Measurements from ENCODE around the gene GALR1.
"Not testable (repeated sequence)": the region's sequence is repeated elsewhere in the genome, so short reads cannot be mapped to it uniquely, and the experiment has no call there.

The GALR1 gene

DNA sequence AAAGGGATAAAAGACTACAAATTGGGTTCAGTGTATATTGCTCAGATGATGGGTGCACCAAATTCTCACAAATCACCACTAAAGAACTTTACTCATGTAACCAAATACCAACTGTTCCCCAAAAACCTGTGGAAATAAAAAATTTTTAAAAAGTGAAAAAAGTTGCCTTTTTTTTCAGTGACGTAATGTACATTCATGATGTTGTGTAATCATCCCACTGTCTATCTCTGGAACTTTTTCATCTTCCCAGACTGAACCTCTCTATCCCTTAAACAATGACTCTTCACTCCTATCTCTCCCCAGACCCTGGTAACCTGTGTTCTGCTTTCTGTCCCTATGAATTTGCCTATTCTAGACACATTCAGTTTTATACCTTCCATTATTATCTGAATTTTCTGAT, 19.0 kb upstream of the GALR1 start:
- Histone ChIP-seq H3K27ac (no peak overlapping the region), H3K36me3 (replicated peaks) (no peaks in the 10 kb centered on the region), H3K4me3 (ENCODE audit: low read depth, low read length) (no peak overlapping the region), H3K27me3 (replicated peaks) (peaks cover 2% of the 10 kb centered on the region)
- TF ChIP-seq, protein P1, sequence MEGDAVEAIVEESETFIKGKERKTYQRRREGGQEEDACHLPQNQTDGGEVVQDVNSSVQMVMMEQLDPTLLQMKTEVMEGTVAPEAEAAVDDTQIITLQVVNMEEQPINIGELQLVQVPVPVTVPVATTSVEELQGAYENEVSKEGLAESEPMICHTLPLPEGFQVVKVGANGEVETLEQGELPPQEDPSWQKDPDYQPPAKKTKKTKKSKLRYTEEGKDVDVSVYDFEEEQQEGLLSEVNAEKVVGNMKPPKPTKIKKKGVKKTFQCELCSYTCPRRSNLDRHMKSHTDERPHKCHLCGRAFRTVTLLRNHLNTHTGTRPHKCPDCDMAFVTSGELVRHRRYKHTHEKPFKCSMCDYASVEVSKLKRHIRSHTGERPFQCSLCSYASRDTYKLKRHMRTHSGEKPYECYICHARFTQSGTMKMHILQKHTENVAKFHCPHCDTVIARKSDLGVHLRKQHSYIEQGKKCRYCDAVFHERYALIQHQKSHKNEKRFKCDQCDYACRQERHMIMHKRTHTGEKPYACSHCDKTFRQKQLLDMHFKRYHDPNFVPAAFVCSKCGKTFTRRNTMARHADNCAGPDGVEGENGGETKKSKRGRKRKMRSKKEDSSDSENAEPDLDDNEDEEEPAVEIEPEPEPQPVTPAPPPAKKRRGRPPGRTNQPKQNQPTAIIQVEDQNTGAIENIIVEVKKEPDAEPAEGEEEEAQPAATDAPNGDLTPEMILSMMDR (IDR thresholded peaks at IDR 0.05; ENCODE audit: low read depth, low read length, missing control alignments), result no peak
- in situ Hi-C loops (cut with HindIII; ENCODE audit: low pct_ligation_motif_present, low sequenced_read_pairs), result no loop called here
- no peak for DNase-seq

DNA sequence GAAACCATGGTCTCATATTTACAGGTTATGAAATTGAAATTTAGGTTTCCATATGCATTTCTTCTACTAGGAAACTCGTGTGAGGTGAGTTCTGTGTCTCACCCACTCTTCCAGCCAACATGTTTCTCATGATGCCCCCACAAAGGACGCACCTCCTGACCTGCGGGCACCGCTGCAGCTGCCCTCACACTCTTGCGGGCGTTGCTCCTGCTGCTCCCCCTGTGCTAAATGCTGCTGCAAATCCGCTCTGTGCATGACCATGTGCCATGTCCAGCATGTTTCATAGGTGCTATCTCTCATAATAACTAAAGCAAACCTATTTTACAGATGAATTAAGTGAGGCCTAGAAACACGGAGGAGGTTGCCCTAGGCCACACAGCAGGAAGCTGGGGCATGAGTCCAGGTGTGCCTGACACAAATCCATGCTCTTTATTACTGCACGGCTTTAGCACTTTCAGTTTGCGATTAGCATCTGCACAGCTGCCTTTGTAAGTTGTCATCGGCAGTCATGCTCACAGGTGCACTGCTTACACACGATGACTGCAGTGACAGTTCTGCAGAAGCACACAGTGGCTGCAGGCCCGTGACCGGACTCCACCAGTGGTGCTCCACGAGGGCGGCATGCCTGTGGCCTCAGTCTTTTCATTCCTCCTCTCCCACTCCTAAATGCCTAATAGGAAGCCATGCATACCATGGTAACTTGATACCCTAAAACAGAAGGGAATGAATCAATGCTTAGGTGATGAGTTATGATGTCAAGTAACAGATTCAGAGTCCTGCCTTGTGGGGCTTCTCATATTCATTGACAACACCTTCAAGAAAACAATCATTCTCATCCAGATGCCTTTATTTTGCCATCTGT, 14.9 kb upstream of the GALR1 start:
- DNase-seq, result no peak
- Histone ChIP-seq H3K27ac (no peak overlapping the region), H3K4me3 (ENCODE audit: low read depth, low read length) (no peak overlapping the region), H3K27me3 (replicated peaks) (no peaks in the 10 kb centered on the region), H3K36me3 (replicated peaks) (no peaks in the 10 kb centered on the region)
- in situ Hi-C loops (cut with HindIII; ENCODE audit: low pct_ligation_motif_present, low sequenced_read_pairs), result no loop called here
- TF ChIP-seq, protein P1 (IDR thresholded peaks at IDR 0.05; ENCODE audit: low read depth, low read length, missing control alignments), result no peak

DNA sequence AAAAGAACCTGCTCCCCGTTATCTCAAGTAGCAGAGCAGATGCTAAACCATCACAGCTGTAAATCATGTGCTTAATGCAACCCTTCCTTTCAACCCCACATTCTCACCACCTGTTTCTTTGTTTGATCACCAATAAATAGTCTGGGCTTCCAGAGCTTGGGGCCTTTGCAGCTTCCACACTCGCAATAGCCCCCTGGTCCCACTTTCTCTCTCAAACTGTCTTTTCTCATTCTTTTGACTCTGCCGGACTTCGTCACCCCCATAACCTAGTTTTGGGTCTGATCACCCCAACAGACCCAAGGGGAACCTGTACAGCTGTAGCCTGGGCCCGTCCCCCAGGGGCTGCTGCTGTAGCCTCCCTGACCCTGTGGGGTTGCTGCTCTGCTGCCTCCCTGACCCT, 10.4 kb upstream of the GALR1 start:
- H3K27me3 ChIP-seq (replicated peaks); H3K36me3 ChIP-seq (replicated peaks); DNase-seq; in situ Hi-C loops (cut with HindIII; ENCODE audit: low pct_ligation_motif_present, low sequenced_read_pairs); H3K4me3 ChIP-seq (ENCODE audit: low read depth, low read length); H3K27ac ChIP-seq: not testable (repeated sequence)

DNA sequence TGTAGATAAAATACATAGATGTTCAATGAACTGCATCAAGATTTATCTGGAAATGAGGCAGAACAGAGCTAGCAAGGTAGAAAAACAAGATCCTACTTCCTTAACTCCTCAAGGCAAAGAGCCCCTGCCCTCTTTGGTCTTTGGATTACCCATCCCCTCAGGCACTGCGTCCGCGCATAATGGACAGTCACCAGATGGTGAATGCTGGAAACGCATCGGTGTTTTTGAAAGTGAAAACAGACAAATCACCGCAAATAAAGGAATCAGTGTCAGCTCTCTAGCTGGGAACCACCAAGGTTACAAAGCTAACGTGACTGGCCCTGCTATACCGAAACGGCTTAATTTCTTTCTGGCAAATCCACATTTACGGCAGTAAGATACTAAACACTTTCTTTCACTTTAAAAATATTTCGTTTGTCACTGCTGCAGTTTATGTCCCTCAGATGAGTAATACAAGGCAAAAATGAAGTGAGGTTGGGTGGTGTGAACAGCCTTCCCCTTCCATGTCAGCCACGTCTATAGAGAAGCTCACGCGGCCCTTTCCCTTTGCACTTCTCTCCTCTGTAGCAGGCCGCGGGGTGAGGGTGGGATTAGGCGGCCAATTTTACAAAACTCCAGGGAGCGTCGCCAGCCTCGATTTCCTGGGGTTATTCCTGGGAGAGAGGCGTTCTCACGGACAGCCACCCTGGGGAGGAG, 627 bp upstream of the GALR1 start:
- in situ Hi-C loops (cut with HindIII; ENCODE audit: low pct_ligation_motif_present, low sequenced_read_pairs), result no loop called here
- H3K27ac ChIP-seq, result no peak overlapping the region
- H3K4me3 ChIP-seq (ENCODE audit: low read depth, low read length), result peak overlapping the region; percentile 37
- H3K36me3 ChIP-seq (replicated peaks), result no peaks in the 10 kb centered on the region
- no peak for DNase-seq
- peaks cover 41% of the 10 kb centered on the region for H3K27me3 ChIP-seq (replicated peaks)
- TF ChIP-seq, protein P1 (IDR thresholded peaks at IDR 0.05; ENCODE audit: low read depth, low read length, missing control alignments), result no peak

DNA sequence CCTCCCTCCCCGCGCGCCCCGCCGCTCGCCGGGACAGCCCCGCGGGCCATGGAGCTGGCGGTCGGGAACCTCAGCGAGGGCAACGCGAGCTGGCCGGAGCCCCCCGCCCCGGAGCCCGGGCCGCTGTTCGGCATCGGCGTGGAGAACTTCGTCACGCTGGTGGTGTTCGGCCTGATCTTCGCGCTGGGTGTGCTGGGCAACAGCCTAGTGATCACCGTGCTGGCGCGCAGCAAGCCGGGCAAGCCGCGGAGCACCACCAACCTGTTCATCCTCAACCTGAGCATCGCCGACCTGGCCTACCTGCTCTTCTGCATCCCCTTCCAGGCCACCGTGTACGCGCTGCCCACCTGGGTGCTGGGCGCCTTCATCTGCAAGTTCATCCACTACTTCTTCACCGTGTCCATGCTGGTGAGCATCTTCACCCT, 865 bp downstream of the GALR1 start:
- in situ Hi-C loops (cut with HindIII; ENCODE audit: low pct_ligation_motif_present, low sequenced_read_pairs), result no loop called here
- Histone ChIP-seq H3K27me3 (replicated peaks) (peaks cover 41% of the 10 kb centered on the region), H3K27ac (no peak overlapping the region), H3K4me3 (ENCODE audit: low read depth, low read length) (no peak overlapping the region), H3K36me3 (replicated peaks) (no peaks in the 10 kb centered on the region)
- DNase-seq, result no peak
- TF ChIP-seq, protein P1 (IDR thresholded peaks at IDR 0.05; ENCODE audit: low read depth, low read length, missing control alignments), result no peak

DNA sequence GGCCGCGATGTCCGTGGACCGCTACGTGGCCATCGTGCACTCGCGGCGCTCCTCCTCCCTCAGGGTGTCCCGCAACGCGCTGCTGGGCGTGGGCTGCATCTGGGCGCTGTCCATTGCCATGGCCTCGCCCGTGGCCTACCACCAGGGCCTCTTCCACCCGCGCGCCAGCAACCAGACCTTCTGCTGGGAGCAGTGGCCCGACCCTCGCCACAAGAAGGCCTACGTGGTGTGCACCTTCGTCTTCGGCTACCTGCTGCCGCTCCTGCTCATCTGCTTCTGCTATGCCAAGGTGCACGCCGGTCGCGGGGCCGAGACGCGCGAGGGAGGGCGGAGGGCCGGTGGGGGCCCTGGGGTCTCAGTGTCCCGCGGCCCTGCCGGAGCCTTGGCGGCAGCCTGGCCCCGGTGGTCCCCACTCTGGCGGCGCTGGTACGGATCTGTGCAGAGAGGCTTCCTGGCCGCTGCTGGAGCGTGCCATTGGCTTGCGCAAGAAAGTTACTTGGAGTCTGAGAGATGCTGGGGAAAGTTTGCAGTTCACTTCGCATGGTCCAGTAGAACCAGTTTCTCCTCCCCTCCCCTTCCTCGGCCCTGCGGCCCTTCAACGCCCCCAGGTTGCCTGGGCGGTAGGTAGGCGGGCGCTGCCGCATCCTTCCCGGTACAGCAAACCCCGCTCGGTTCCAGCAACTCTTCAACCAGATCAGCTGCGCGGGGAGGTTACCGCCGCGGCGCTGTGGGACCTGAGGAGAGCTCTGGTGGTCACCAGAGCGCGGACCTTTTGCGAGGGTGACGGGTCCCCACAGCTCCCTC, 1.5 kb downstream of the GALR1 start:
- in situ Hi-C loops (cut with HindIII; ENCODE audit: low pct_ligation_motif_present, low sequenced_read_pairs), result no loop called here
- H3K27me3 ChIP-seq (replicated peaks), result peaks cover 41% of the 10 kb centered on the region
- TF ChIP-seq, protein P1 (IDR thresholded peaks at IDR 0.05; ENCODE audit: low read depth, low read length, missing control alignments), result no peak
- DNase-seq, result no peak
- H3K4me3 ChIP-seq (ENCODE audit: low read depth, low read length), result no peak overlapping the region
- H3K27ac ChIP-seq, result no peak overlapping the region
- H3K36me3 ChIP-seq (replicated peaks), result no peaks in the 10 kb centered on the region
